Stimulated activated memory B cell treated with anti-CD40 and anti-IgM and Interleukin-4, amounts not matched to agents 10 μg/mL and 1 μg/mL and 100 μg/mL, for 72 hours (primary cell): ENCODE results near the gene ARHGEF19.

Experiments
- ATAC-seq: fragments of 150-1000 bp; cut with Tn5 transposase; 2 replicates; pipeline ENCODE4 v1.10.0; 2021
- H3K27ac Mint-ChIP-seq: one replicate; pipeline ENCODE4 v1.8.0; 2022; ENCODE audit warnings: mild to moderate bottlenecking, mixed read lengths
- H3K27me3 Mint-ChIP-seq: one replicate; pipeline ENCODE4 v1.8.0; 2022; ENCODE audit warnings: mixed read lengths
- H3K36me3 Mint-ChIP-seq: one replicate; pipeline ENCODE4 v1.8.0; 2022; ENCODE audit warnings: mixed read lengths
- H3K4me1 Mint-ChIP-seq: one replicate; pipeline ENCODE4 v1.8.0; 2022; ENCODE audit warnings: mixed read lengths
- H3K4me3 Mint-ChIP-seq: one replicate; pipeline ENCODE4 v1.8.0; 2022; ENCODE audit warnings: mild to moderate bottlenecking, moderate library complexity, mixed read lengths
- H3K9me3 Mint-ChIP-seq: one replicate; pipeline ENCODE4 v1.8.0; 2022; ENCODE audit warnings: mixed read lengths

ARHGEF19 gene

DNA sequence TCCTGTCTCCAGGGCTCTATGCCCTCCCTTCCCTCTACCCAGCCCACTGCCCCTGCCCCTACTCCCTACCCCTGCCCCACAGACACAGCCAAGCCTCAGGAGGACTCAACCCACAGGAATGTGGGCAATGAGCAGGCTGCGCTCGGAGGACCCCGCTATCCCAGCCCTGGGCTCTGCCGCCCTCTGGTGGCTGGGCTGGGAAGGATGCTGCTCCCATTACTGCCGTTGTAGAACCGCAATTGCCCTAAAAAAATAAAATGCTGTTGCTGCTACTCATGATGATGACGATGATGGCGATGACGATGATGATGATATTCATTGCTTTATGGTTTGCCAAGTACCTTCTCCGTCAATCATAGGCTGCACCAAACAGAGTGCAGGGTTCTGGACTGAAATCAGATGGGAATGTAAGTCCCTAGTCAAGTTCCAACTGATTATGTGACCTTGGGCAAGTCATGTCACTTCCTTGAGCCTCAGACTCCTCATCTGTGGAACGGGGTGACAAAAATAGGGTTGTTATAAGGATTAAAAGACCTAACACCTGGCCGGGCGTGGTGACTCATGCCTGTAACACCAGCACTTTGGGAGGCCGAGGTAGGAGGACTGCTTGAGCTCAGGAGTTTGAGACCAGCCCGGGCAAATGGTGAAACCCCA lies 24.6 kb downstream of the ARHGEF19 start:
- no peak overlapping the region for H3K4me3 Mint-ChIP-seq
- peaks cover 31% of the 10 kb centered on the region for H3K27me3 Mint-ChIP-seq
- peaks cover 5% of the 10 kb centered on the region for H3K4me1 Mint-ChIP-seq
- no peaks in the 10 kb centered on the region for H3K36me3 Mint-ChIP-seq
- no peaks in the 10 kb centered on the region for H3K9me3 Mint-ChIP-seq
- peak; percentile 78 for ATAC-seq
- no peak overlapping the region for H3K27ac Mint-ChIP-seq

DNA sequence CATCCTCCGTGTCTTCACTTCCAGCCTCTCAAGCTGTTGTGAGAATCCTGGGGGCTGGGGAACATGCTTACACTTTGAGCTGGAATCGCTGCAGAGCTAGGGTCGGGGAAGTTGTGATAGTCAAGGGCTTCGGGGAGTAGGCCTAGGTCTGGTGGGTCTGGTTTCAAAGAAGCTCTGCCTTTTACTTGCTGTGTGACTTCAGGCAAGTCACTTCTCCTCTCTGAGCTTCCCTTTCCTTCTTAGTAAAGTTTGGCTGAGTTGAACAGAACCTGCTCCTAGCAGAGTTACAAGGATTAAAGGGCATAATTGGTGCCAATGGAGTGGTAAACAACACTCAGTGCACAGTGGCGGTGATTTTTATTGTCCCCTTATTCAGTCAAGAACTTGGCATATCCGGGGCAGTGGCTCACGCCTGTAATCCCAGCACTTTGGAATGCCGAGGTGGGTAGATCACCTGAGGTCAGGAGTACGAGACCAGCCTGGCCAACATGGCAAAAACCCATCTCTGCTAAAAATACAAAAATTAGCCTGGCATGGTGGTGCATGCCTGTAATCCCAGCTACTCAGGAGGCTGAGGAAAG lies 25.7 kb downstream of the ARHGEF19 start:
- Mint-ChIP-seq H3K4me3 (no peak overlapping the region), H3K27ac (no peak overlapping the region), H3K36me3 (no peaks in the 10 kb centered on the region), H3K9me3 (no peaks in the 10 kb centered on the region), H3K27me3 (peaks cover 36% of the 10 kb centered on the region), H3K4me1 (peaks cover 5% of the 10 kb centered on the region)
- no peak for ATAC-seq

DNA sequence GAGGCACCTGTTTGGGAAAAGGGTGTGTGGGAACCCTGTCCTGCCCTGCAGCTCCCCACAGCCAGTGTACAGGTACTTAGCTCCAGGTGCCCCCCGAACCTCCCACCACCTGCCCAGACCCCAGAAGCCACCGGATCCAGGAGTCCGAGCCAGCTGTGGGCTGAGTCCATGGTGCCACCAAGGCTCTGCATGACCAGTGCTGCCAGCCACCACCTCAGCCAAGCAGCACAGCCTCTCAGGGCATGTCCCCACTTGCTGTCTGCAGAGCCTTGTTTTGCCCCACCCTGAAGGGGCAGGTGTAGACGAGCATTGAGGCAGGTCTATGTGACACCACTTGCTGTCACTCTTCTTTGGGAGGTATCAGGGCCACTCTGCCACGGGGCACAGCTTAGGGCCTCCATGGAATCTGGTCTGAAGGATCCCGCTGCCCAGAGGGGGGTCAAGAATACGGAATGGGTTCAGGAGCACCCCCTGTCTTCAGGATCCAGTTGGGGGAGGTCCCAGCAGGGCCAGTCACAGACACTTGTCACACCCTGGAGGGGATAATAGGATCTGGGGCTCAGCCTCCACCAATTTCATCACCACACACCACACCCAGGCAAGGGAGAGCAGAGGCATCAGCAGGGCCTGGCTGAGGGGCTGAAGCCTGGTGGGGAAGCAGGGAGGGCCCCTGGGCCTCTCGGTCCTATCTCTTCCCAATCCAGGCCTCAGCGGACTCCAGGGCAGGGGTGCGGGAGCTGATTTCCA lies 27.7 kb downstream of the ARHGEF19 start:
- no peak overlapping the region for H3K4me3 Mint-ChIP-seq
- H3K27me3 Mint-ChIP-seq: peaks cover 24% of the 10 kb centered on the region
- H3K27ac Mint-ChIP-seq: no peak overlapping the region
- H3K9me3 Mint-ChIP-seq: no peaks in the 10 kb centered on the region
- peak; percentile 18 for ATAC-seq
- H3K4me1 Mint-ChIP-seq: peaks cover 5% of the 10 kb centered on the region
- no peaks in the 10 kb centered on the region for H3K36me3 Mint-ChIP-seq

DNA sequence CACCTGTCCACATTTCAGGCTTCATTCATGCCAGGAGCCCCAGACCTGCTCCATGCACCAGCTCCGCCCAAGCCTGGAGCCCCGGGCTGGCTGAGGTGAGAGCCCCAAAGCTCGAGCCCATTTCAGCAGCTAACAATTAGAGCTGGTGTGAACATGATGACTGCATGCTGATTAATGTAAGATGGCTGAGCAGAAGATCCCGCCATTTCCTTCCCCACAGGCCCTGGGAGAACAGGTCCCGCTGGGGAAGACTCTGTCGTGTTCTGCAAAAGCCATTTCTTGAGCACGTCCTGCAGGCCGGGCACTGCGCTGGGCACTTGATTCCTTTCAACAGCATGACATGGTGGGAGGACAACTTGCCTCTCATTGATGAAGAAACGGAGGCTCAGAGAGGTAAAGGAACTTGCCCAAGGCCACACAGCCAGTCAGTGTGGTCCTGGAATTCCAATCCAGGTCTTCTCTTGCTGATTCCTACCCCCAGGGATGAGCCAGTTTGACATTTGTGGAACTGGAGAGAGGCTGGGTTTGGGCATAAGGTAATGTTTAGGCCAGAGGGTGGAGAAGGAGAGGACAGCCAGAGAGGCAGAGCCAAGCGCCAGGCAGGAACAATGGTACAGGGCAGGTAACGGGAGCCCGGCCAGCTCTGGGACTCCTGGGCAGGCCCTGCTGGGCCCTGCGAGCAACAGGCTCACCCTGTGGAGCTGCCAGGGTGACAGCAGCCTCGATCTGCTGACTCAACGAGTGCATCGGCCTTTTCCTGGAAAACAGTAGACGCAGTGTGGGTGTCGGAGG lies 28.5 kb downstream of the ARHGEF19 start:
- H3K27ac Mint-ChIP-seq: no peak overlapping the region
- peaks cover 17% of the 10 kb centered on the region for H3K27me3 Mint-ChIP-seq
- H3K4me3 Mint-ChIP-seq: no peak overlapping the region
- H3K9me3 Mint-ChIP-seq: no peaks in the 10 kb centered on the region
- peak; percentile 17 for ATAC-seq
- no peaks in the 10 kb centered on the region for H3K36me3 Mint-ChIP-seq
- H3K4me1 Mint-ChIP-seq: peaks cover 5% of the 10 kb centered on the region

DNA sequence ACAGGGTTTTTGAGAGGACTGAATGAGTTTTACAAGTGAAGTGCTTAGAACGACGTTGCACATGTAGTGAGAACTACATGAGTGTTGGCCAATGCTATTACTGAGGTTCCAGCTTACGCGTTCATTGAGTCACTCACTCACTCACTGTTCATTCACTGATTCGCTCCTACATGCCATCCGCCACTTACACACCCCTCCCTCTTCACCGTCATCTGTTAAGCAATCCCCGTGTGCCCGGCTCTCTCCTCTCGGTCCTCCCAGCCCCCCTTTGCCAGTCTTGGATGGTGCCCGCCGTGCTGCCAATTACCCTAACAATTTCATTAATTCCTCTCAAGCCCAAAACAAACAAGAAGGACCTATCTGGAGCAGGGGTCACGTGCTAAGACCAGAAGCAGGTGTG lies 29.3 kb downstream of the ARHGEF19 start:
- peaks cover 19% of the 10 kb centered on the region for H3K27me3 Mint-ChIP-seq
- no peaks in the 10 kb centered on the region for H3K9me3 Mint-ChIP-seq
- H3K4me3 Mint-ChIP-seq: no peak overlapping the region
- H3K36me3 Mint-ChIP-seq: no peaks in the 10 kb centered on the region
- peaks cover 5% of the 10 kb centered on the region for H3K4me1 Mint-ChIP-seq
- H3K27ac Mint-ChIP-seq: no peak overlapping the region
- no peak for ATAC-seq

DNA sequence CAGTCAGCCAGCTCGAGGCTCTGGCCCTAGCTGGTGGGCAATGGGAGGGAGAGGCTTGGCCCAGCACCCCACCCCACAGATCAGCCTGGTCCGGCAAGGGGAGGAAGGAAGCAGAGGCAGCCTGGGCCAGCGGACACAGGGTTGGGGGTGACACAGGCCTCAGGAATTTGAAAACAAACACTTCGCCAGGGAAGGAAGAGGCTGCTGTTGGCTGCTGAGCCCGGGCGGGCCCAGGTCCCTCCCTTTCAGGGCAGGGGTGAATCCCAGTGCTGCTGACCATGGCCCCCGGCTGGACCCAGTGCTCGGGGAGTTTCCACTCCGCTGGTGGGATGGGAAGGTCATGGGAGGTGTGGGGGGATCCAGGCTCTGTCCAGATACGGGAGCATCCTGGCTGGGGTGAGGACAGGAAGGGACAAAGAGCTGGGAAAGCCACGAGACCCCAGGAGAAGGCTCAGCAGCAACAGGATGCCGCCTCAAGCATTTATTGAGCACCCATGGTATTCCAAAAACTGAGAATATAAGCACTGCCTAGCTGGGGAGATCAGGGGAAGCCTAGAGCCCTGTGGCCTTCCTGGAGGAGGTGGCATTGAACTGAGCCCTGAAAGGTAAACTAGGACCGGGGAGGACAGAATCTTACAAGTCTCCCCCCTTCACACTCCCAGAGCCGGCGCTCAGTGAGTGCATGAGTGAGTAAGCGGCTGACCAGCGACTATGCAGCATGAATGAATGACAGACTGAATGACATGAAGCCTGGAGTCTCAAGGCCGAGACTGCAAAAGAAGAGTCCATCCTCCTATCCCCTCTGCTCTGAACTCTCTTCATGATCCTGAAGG lies 30.3 kb downstream of the ARHGEF19 start:
- no peaks in the 10 kb centered on the region for H3K4me1 Mint-ChIP-seq
- H3K27me3 Mint-ChIP-seq: peaks cover 29% of the 10 kb centered on the region
- no peaks in the 10 kb centered on the region for H3K36me3 Mint-ChIP-seq
- H3K4me3 Mint-ChIP-seq: no peak overlapping the region
- ATAC-seq: no peak
- H3K27ac Mint-ChIP-seq: no peak overlapping the region
- no peaks in the 10 kb centered on the region for H3K9me3 Mint-ChIP-seq

DNA sequence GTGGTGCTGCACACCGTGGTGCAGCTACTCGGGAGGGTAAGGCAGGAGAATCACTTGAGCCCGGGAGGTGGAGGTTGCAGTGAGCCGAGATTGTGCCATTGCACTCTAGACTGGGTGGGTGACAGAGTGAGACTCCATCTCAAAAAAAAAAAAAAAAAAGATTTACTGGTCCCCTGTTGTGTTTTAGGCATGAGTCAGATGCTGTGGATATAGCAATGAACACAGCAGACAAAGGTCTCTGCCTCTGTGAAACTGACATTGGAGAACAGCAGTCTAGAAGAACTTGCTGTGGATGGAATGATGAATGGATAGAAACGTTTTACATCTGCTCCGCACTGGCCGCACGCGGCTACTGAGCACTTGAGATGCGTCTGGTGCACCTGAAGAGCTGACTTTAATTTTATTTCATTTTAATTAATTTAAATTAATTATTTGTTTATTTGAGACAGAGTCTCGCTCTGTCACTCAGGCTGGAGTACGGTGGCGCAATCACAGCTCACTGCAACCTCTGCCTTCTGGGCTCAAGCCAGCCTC lies 32.1 kb downstream of the ARHGEF19 start:
- H3K4me3 Mint-ChIP-seq: no peak overlapping the region
- no peaks in the 10 kb centered on the region for H3K9me3 Mint-ChIP-seq
- peaks cover 44% of the 10 kb centered on the region for H3K27me3 Mint-ChIP-seq
- no peaks in the 10 kb centered on the region for H3K4me1 Mint-ChIP-seq
- ATAC-seq: no peak
- H3K36me3 Mint-ChIP-seq: no peaks in the 10 kb centered on the region
- no peak overlapping the region for H3K27ac Mint-ChIP-seq

DNA sequence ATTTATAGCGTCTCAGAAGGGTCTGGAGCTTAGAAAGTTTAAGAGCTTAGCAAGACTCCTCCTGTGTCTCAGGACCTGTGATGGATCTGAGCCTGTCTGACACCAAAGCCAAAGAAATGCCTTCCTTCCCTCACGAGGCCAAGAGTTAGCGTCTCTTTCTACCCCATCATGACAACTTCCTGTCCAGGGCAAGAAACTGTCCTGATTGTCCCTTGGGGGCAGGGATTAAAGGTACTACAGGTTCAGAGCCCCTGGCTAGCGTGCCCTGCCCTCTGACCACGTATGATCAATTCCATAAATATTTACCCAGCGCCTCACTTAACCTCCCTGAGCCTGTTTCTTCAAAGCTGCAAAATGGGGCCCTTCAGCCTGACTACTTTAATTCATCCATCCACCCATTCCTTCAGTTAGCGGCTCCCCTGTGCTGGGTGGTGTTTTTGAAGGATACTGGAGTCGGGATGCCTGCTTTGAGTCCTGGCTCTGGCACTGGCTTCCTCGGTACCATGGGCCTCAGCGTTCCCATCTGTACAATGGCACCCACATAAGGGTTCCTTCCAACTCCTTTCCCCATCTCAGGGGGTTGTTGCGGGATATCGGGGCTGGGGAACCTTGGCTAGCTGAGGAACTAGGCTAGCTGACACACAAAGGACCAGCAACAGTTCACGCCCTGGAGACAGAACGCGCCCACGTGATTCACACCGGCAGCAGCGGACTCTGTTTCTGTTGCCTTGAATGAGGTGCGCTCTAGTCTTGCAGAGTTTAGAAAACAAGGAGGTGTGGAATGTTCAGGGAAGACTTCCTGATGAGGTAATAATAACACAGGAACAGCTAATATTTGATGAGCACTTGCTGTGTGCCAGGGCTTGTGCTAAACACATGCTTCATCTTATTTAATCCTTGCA lies 33.6 kb downstream of the ARHGEF19 start:
- H3K4me3 Mint-ChIP-seq: no peak overlapping the region
- H3K27me3 Mint-ChIP-seq: peaks cover 58% of the 10 kb centered on the region
- no peaks in the 10 kb centered on the region for H3K9me3 Mint-ChIP-seq
- no peak overlapping the region for H3K27ac Mint-ChIP-seq
- H3K4me1 Mint-ChIP-seq: no peaks in the 10 kb centered on the region
- no peak for ATAC-seq
- no peaks in the 10 kb centered on the region for H3K36me3 Mint-ChIP-seq

DNA sequence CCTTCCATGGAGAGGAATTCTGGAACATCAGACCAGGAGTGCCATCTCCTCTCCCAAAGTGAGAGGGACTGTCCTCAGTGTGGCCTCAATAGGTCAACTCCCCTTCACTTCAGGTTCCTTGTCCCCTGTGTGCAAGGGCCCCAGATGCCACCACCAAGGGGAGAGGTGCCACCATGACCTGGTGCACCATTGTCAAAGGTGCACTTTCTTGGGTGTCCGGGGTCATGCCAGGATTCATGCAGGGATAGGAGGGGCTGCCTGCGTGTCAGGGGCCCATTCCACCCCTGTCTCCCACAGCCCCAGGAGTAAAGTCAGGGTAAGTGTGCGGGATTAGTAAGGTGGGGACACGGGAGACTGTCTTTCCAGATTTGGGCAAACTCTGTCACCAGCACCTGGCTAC lies 35.1 kb downstream of the ARHGEF19 start:
- no peak overlapping the region for H3K27ac Mint-ChIP-seq

DNA sequence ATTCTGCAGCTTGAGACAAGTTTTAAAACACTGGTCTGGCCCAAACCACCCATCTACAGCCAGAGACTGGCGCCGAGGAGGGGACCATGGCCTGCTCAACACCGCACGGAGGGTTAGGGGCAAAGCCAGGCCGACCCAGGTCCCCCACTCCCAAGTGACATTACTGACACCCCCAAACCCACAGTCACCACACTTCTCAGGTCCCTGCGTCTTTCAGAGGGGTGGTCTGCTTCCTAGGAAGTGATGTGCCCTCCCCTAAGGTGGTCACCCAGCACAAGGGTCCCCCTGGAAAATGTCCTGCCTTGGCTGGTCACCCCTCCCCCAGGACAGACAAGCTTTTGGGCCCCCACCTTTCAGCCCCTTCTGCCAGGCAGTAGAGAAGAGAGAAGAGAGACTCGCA lies 35.8 kb downstream of the ARHGEF19 start:
- Mint-ChIP-seq H3K36me3 (no peaks in the 10 kb centered on the region), H3K27ac (no peak overlapping the region), H3K4me1 (peaks cover 5% of the 10 kb centered on the region), H3K9me3 (no peaks in the 10 kb centered on the region), H3K27me3 (peaks cover 70% of the 10 kb centered on the region), H3K4me3 (no peak overlapping the region)
- no peak for ATAC-seq

More for the DNA sequence above, 35.1 kb downstream of the ARHGEF19 start:
- Mint-ChIP-seq H3K4me3 (no peak overlapping the region), H3K4me1 (peaks cover 5% of the 10 kb centered on the region), H3K27me3 (peaks cover 72% of the 10 kb centered on the region), H3K9me3 (no peaks in the 10 kb centered on the region), H3K36me3 (no peaks in the 10 kb centered on the region)
- no peak for ATAC-seq

DNA sequence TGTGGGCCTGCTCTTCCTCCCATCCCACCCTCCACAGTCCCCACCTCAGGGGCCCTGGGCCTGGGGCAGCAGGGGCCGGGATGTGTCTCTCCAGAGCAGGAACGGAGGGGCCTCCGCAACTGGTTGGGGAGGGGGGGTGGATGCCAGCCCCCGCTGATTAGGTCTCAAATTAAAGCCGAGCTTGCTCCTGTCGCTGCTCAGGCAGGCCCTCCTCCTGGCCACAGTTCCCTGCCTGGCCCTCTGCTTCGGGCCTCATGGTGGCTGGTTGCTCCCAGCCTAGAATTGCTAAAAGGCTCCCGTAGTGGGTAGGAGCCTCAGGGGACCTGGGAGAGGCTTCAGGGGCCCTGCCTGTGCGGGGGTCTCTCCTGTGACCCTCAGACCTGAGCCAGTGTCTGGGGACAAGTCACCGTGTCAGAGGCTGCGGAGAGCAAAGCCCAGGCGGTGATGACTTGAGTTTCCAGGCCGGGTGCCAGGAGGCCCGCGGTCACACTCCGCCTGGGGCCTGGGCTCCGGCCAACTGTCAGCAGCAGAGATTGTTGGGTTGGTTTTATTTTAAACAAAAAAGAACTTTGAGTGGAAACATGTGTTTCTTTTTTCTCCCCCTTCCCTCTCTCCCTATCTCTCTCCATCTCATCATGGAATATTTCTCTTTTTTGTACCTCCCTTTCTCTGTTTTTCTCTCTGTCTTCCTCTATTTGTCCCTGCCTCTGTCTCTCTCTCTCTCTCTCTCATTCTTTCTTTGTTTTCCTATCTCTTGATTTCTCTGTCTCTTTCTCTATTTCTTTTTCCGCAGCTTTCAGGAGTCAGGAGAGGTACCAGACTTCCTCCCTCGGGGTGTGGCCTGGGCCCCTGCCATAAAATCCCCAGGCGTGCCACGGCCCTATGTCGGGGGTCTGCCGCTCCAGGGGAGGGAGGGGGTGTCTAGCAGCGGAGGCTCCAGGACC lies 36.6 kb downstream of the ARHGEF19 start:
- Mint-ChIP-seq H3K4me3 (no peak overlapping the region), H3K27ac (no peak overlapping the region)

DNA sequence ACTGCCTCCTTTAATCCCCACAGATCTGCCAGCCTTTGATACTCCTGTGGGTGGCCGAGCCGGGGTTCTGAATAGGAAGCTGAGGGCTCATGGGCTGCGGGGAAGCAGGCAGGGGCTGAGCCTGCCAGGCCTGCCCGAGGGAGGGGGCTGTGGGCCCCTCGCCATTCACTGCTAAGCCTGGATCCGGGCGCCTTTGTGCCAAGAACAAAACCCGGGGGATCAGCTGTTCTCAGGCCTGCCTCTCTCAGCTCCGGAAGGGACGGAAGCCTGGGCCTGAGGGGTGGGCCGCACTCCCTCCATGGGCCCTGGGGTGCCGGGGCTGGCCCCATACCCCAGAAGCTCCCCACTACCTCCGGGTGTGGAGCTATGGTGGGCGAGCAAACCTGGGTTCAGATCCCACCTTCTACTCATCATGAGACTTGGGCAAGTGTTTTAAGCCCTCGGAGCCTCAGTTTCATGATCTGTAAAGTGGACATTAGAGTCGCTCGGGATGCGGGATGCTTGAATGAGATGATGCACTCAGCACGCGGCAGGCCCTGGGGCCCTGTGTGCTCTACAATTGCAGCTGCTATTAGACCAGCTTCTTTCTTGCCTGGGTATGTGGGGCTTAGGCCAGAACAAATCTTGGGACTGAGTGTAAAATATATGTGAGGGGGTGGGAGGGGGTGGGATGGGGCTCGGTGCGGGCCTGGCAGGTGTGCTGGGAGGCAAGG lies 37.4 kb downstream of the ARHGEF19 start:
- peaks cover 79% of the 10 kb centered on the region for H3K27me3 Mint-ChIP-seq
- ATAC-seq: no peak
- H3K4me3 Mint-ChIP-seq: no peak overlapping the region
- H3K27ac Mint-ChIP-seq: no peak overlapping the region
- no peaks in the 10 kb centered on the region for H3K9me3 Mint-ChIP-seq
- no peaks in the 10 kb centered on the region for H3K36me3 Mint-ChIP-seq
- peaks cover 5% of the 10 kb centered on the region for H3K4me1 Mint-ChIP-seq

More for the DNA sequence above, 36.6 kb downstream of the ARHGEF19 start:
- Mint-ChIP-seq H3K9me3 (no peaks in the 10 kb centered on the region), H3K4me1 (peaks cover 5% of the 10 kb centered on the region), H3K27me3 (peaks cover 73% of the 10 kb centered on the region), H3K36me3 (no peaks in the 10 kb centered on the region)
- no peak for ATAC-seq
